ENCODE measurements around the gene LAMB1. TPM values are rescaled to one million over a fixed set of nuclear protein-coding genes. Genes with fewer than 3 reads are reported as not detected.
A peak's percentile ranks its signal among the peaks of the same experiment; 100 is the strongest.

Gene LAMB1
- total RNA-seq, 1 experiment from 2014 or later = 101 TPM

GRCh38 chr7:107977048-107977447 is 25.9 kb downstream of the LAMB1 start:
- ChIA-PET CTCF (no interaction called here), POLR2A (interaction anchor here (0.5 kb wide), 1 partner anchor 252 kb away, joined by 3 read pairs; no protein-coding TSS in a partner anchor)
- H3K27ac Mint-ChIP-seq = no peak overlapping the region
- no peak overlapping the region for H3K4me3 Mint-ChIP-seq
- ATAC-seq = peak; percentile 58; the same call in 1 of the 2 replicates
- no peaks in the 10 kb centered on the region for H3K9me3 Mint-ChIP-seq
- peaks cover 61% of the 10 kb centered on the region for H3K36me3 Mint-ChIP-seq
- H3K27me3 Mint-ChIP-seq (ENCODE audit: low read depth) = no peaks in the 10 kb centered on the region
- peaks cover 26% of the 10 kb centered on the region for H3K4me1 Mint-ChIP-seq
- no peak for TF ChIP-seq NR2C2 (CRISPR knock-in tag; IDR thresholded peaks at IDR 0.05)
- TF ChIP-seq ZBTB21 (CRISPR knock-in tag; IDR thresholded peaks at IDR 0.05; ENCODE audit: borderline replicate concordance) = no peak
- TF ChIP-seq ETV6 (CRISPR knock-in tag; IDR thresholded peaks at IDR 0.05) = no peak
- no peak for TF ChIP-seq JAZF1 (CRISPR knock-in tag; IDR thresholded peaks at IDR 0.05)
- TF ChIP-seq, protein P1, sequence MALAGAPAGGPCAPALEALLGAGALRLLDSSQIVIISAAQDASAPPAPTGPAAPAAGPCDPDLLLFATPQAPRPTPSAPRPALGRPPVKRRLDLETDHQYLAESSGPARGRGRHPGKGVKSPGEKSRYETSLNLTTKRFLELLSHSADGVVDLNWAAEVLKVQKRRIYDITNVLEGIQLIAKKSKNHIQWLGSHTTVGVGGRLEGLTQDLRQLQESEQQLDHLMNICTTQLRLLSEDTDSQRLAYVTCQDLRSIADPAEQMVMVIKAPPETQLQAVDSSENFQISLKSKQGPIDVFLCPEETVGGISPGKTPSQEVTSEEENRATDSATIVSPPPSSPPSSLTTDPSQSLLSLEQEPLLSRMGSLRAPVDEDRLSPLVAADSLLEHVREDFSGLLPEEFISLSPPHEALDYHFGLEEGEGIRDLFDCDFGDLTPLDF (CRISPR knock-in tag; IDR thresholded peaks at IDR 0.05) = no peak
- DNase-seq (ENCODE audit: low spot score) = no peak

DNA sequence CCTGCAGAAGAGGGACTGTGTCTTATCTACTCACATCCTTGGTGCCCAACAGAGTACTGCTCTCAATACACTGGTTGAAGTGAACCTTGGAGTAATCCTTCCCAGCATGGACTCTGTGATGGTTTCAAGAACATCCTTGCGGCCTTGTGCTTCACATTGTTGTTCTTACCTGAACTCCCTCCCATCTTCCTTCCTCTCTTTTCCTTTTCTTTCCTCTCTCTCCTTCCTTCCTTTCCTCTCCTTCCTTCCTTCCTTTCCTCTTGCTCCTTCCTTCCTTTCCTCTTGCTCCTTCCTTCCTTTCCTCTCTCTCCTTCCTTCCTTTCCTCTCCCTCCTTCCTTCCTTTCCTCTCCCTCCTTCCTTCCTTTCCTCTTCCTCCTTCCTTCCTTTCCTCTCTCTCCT is 26.3 kb downstream of the LAMB1 start:
- POLR2A ChIA-PET = interaction anchor here (0.6 kb wide), 1 partner anchor 470 kb away, joined by 4 read pairs; no protein-coding TSS in a partner anchor
- Mint-ChIP-seq H3K4me1 (peaks cover 26% of the 10 kb centered on the region), H3K4me3 (no peak overlapping the region), H3K27me3 (ENCODE audit: low read depth) (no peaks in the 10 kb centered on the region), H3K36me3 (peaks cover 65% of the 10 kb centered on the region), H3K9me3 (no peaks in the 10 kb centered on the region), H3K27ac (no peak overlapping the region)
- ATAC-seq = no peak
- CTCF ChIA-PET = no interaction called here
- TF ChIP-seq, protein P2, sequence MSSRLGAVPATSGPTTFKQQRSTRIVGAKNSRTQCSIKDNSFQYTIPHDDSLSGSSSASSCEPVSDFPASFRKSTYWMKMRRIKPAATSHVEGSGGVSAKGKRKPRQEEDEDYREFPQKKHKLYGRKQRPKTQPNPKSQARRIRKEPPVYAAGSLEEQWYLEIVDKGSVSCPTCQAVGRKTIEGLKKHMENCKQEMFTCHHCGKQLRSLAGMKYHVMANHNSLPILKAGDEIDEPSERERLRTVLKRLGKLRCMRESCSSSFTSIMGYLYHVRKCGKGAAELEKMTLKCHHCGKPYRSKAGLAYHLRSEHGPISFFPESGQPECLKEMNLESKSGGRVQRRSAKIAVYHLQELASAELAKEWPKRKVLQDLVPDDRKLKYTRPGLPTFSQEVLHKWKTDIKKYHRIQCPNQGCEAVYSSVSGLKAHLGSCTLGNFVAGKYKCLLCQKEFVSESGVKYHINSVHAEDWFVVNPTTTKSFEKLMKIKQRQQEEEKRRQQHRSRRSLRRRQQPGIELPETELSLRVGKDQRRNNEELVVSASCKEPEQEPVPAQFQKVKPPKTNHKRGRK (CRISPR knock-in tag; IDR thresholded peaks at IDR 0.05; ENCODE audit: borderline replicate concordance) = 0 out of 2 replicates have a peak, but pooled peaks have one; percentile 54
- TF ChIP-seq, protein P3, sequence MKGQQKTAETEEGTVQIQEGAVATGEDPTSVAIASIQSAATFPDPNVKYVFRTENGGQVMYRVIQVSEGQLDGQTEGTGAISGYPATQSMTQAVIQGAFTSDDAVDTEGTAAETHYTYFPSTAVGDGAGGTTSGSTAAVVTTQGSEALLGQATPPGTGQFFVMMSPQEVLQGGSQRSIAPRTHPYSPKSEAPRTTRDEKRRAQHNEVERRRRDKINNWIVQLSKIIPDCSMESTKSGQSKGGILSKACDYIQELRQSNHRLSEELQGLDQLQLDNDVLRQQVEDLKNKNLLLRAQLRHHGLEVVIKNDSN (CRISPR knock-in tag; IDR thresholded peaks at IDR 0.05) = no peak
- DNase-seq (ENCODE audit: low spot score) = no peak

DNA sequence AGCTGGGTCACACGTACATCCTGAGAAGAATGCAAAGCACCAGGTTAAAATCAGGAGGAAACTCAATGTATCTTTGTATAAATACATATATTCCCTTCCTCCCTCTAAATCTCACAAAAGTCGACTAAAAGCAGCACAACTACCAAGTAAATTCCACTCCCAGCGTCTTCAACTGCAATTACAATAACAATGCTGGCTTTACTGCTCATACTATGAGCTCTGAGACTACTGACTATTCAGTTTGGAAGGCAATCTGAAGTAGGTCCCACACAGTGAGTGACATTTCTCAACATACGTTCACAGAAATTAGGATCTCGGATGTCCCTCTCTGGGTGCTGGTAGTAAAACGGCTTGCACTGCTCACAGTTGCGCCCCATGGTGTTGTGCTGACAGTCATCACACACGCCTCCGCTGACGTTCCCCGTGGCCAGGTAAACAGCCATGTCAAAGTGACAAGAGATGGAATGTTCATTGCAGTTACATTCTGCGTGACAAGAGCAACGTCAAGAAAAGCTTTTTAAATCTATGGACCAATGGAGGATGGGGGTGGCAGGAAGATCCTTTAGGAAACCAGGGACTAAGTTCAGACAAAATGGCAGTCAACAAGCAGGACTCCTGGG is 27.5 kb downstream of the LAMB1 start:
- ChIA-PET CTCF (interaction anchor here (0.7 to 1.1 kb wide), 2 partner anchors 41 to 170 kb away, joined by 3 to 4 read pairs; no protein-coding TSS in a partner anchor), POLR2A (no interaction called here)
- peaks cover 26% of the 10 kb centered on the region for H3K4me1 Mint-ChIP-seq
- no peak overlapping the region for H3K4me3 Mint-ChIP-seq
- peak overlapping the region; percentile 90 for H3K27ac Mint-ChIP-seq
- H3K36me3 Mint-ChIP-seq = peaks cover 67% of the 10 kb centered on the region
- no peaks in the 10 kb centered on the region for H3K9me3 Mint-ChIP-seq
- no peaks in the 10 kb centered on the region for H3K27me3 Mint-ChIP-seq (ENCODE audit: low read depth)
- no peak for TF ChIP-seq SOX15 (CRISPR knock-in tag; IDR thresholded peaks at IDR 0.05)
- no peak for DNase-seq (ENCODE audit: low spot score)
- no peak for ATAC-seq

DNA sequence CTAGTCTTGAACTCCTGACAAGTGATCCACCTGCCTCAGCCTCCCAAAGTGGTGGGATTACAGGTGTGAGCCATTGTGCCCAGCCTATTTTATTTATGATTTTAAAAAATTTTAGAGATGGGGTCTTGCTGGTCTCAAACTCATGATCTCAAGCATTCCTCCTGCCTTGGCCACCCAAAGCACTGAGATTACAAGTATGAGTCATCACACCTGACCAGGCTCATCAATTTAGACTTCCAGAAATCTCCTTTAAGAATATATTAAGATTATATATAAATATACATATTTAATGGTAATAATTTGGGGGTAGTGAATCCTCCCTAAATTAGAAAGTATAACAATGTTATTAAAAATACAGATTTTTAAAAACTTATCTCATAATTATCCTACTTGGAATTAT is 29.1 kb downstream of the LAMB1 start:
- ATAC-seq = no peak
- peaks cover 60% of the 10 kb centered on the region for H3K36me3 Mint-ChIP-seq
- no peak for DNase-seq (ENCODE audit: low spot score)
- H3K4me1 Mint-ChIP-seq = peaks cover 26% of the 10 kb centered on the region
- H3K9me3 Mint-ChIP-seq = no peaks in the 10 kb centered on the region
- H3K27ac Mint-ChIP-seq = no peak overlapping the region
- POLR2A ChIA-PET = no interaction called here
- H3K4me3 Mint-ChIP-seq = no peak overlapping the region
- no peaks in the 10 kb centered on the region for H3K27me3 Mint-ChIP-seq (ENCODE audit: low read depth)
- CTCF ChIA-PET = no interaction called here
- no peak for TF ChIP-seq NFYB (CRISPR knock-in tag; conservative IDR thresholded peaks at IDR 0.05; ENCODE audit: low read depth)
- TF ChIP-seq, protein P4, sequence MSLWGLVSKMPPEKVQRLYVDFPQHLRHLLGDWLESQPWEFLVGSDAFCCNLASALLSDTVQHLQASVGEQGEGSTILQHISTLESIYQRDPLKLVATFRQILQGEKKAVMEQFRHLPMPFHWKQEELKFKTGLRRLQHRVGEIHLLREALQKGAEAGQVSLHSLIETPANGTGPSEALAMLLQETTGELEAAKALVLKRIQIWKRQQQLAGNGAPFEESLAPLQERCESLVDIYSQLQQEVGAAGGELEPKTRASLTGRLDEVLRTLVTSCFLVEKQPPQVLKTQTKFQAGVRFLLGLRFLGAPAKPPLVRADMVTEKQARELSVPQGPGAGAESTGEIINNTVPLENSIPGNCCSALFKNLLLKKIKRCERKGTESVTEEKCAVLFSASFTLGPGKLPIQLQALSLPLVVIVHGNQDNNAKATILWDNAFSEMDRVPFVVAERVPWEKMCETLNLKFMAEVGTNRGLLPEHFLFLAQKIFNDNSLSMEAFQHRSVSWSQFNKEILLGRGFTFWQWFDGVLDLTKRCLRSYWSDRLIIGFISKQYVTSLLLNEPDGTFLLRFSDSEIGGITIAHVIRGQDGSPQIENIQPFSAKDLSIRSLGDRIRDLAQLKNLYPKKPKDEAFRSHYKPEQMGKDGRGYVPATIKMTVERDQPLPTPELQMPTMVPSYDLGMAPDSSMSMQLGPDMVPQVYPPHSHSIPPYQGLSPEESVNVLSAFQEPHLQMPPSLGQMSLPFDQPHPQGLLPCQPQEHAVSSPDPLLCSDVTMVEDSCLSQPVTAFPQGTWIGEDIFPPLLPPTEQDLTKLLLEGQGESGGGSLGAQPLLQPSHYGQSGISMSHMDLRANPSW (CRISPR knock-in tag; conservative IDR thresholded peaks at IDR 0.05; ENCODE audit: low read depth) = no peak
- no peak for TF ChIP-seq JAZF1 (CRISPR knock-in tag; IDR thresholded peaks at IDR 0.05)
- TF ChIP-seq KAT7 (CRISPR knock-in tag; IDR thresholded peaks at IDR 0.05; ENCODE audit: borderline replicate concordance) = no peak
- TF ChIP-seq ATF2 (CRISPR knock-in tag; IDR thresholded peaks at IDR 0.05; ENCODE audit: borderline replicate concordance, low read depth) = no peak
- TF ChIP-seq, protein P5, sequence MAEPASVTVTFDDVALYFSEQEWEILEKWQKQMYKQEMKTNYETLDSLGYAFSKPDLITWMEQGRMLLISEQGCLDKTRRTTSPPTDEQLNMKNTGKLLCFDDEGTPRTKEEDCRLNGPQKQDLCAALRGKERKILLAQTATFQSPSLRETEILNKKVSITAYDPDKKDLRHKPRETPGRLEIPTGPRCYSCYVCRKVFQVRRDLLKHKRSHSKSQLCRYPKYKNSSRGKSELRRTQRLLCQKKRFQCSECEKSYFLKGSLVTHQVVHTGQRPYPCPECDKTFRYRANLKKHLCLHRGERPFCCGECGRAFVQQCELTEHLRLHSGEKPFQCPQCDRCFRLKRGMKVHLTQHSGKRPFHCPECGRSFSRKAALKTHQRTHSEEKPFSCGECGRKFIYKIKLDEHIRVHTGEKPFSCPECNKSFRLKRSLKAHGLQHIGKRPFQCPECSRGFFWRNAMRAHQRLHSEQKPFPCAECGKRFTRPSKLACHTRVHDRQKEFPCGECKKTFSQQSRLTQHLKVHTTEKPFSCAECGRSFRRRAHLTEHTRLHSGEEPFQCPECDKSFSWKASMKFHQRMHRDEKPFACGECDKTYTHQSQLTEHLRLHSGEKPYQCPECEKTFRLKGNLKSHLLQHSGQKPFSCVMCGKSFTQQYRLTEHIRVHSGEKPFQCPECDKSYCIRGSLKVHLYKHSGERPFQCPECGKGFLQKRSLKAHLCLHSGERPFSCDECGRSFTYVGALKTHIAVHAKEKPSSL (CRISPR knock-in tag; conservative IDR thresholded peaks at IDR 0.05) = no peak
- TF ChIP-seq, protein P6, sequence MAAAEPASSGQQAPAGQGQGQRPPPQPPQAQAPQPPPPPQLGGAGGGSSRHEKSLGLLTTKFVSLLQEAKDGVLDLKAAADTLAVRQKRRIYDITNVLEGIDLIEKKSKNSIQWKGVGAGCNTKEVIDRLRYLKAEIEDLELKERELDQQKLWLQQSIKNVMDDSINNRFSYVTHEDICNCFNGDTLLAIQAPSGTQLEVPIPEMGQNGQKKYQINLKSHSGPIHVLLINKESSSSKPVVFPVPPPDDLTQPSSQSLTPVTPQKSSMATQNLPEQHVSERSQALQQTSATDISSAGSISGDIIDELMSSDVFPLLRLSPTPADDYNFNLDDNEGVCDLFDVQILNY (CRISPR knock-in tag; IDR thresholded peaks at IDR 0.05) = no peak
- TF ChIP-seq ATF3 (CRISPR knock-in tag; conservative IDR thresholded peaks at IDR 0.05) = no peak
- no peak for TF ChIP-seq CBFB (CRISPR knock-in tag; IDR thresholded peaks at IDR 0.05; ENCODE audit: low read depth)
